GM06990 (cell line): ENCODE data around the gene KDM3B.
"Not testable (repeated sequence)": the region's sequence is repeated elsewhere in the genome, so short reads cannot be mapped to it uniquely, and the experiment has no call there.

Experiments
- DNase-seq: peaks from one replicate; pipeline ENCODE4 v3.0.0-alpha.2; 2011; ENCODE audit not compliant: insufficient read length; ENCODE audit errors: extremely low read depth
- H3K27me3 ChIP-seq: replicated peaks from 2 replicates; pipeline ENCODE4 v1.6.0; 2011; ENCODE audit warnings: low read length; ENCODE audit not compliant: control insufficient read depth, insufficient read depth
- H3K36me3 ChIP-seq: 2 replicates; pipeline ENCODE4 v1.5.1; 2011; ENCODE audit warnings: low read length; ENCODE audit not compliant: control insufficient read depth, insufficient read depth
- H3K4me3 ChIP-seq: replicated peaks from 2 replicates; pipeline ENCODE4 v1.5.1; 2011; ENCODE audit warnings: low read depth, mild to moderate bottlenecking, control low read depth, low read length
- CTCF ChIP-seq: IDR thresholded peaks from 2 replicates; pipeline ENCODE4 v1.5.1; 2011; ENCODE audit warnings: low read length, control low read depth, mild to moderate bottlenecking, inconsistent platforms; ENCODE audit not compliant: insufficient read depth, poor library complexity, severe bottlenecking

KDM3B gene

GRCh38 chr5:138410996-138411640 lies 58.6 kb downstream of the KDM3B start:
- not testable (repeated sequence) for H3K4me3 ChIP-seq, DNase-seq, H3K27me3 ChIP-seq, H3K36me3 ChIP-seq
- TF ChIP-seq CTCF = peak; percentile 42

GRCh38 chr5:138418444-138418843 lies 66.0 kb downstream of the KDM3B start:
- no peak overlapping the region for H3K4me3 ChIP-seq
- H3K27me3 ChIP-seq = no peaks in the 10 kb centered on the region
- TF ChIP-seq CTCF = no peak
- DNase-seq = no peak
- H3K36me3 ChIP-seq = peaks cover 14% of the 10 kb centered on the region

GRCh38 chr5:138425079-138425478 lies 72.6 kb downstream of the KDM3B start:
- Histone ChIP-seq H3K27me3 (no peaks in the 10 kb centered on the region), H3K4me3 (no peak overlapping the region), H3K36me3 (peaks cover 22% of the 10 kb centered on the region)
- TF ChIP-seq CTCF = no peak
- no peak for DNase-seq

GRCh38 chr5:138435943-138436342 lies 83.5 kb downstream of the KDM3B start:
- no peak for DNase-seq
- Histone ChIP-seq H3K4me3 (no peak overlapping the region), H3K27me3 (no peaks in the 10 kb centered on the region), H3K36me3 (peaks cover 15% of the 10 kb centered on the region)
- no peak for TF ChIP-seq CTCF

GRCh38 chr5:138438003-138438723 lies 85.7 kb downstream of the KDM3B start:
- TF ChIP-seq CTCF = no peak
- Histone ChIP-seq H3K4me3 (peak overlapping the region; percentile 38), H3K36me3 (peaks cover 5% of the 10 kb centered on the region), H3K27me3 (no peaks in the 10 kb centered on the region)
- no peak for DNase-seq
